ENCODE data around the gene AOX1.
"Not testable (repeated sequence)": the region's sequence is repeated elsewhere in the genome, so short reads cannot be mapped to it uniquely, and the experiment has no call there.

AOX1 gene

DNA sequence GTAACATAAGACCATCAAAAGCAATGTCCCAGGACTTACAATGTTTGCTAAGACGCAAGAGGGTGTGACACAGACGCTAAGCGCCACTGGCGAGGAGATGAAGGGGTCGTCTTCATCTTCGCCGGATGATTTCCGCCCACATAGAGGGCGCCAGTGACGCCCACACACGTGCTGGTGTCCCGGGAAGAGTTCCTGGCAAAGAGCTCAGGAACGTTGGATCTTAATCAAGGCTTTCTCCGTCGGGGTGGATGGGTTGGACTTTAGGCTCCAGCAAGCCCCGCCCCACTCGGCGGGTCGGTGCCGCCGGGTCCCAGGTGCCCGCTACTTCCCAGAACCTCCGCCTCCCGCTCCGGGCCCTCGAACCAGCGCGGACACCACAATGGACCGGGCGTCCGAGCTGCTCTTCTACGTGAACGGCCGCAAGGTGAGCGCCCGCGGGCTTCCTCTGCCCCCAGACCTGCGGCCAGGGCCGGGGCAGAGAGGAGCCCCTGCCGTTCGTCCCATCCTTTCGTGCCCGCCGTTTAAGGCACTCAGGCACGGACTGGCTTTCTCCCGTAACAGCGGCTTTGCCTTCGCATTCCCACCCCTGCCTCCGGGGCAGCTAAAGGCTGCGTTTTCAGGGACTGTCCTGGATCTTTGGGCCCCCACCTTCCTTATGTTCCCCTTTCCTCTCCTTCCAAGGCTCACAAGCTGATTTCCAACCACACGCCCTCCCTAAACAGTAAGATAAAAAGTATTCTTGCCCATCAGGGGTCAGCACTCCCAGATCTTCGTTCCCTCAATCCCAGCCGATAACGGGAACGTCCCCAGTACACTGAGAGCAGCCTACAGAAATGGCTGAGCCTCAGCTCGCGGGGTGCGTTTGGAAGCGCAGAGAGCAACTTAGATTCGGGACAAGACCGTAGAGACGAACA is at the start of gene AOX1:
TSS of gene AOX1 (plus strand) at position 285 of the 914 bp plus-strand sequence. CDS start at position 380, 95 bp downstream.
- Histone ChIP-seq H3K9ac (ENCODE audit: low read length) (peak within 1 kb of the TSS; percentile 37), H3K4me3 (ENCODE audit: low read depth, low read length) (peak within 1 kb of the TSS; percentile 62), H3K9me3 (ENCODE audit: control insufficient read depth, insufficient read depth, low read depth, low read length) (no peaks in the 10 kb centered on the region), H3K36me3 (ENCODE audit: control insufficient read depth, insufficient read depth, low read length) (no peaks in the 10 kb centered on the region), H3K27ac (ENCODE audit: low read depth, low read length) (no peak within 1 kb of the TSS), H3K4me1 (ENCODE audit: control insufficient read depth, insufficient read depth, low read length) (no peaks in the 10 kb centered on the region), H3K27me3 (ENCODE audit: control insufficient read depth, insufficient read depth, low read length) (peaks cover 12% of the 10 kb centered on the region)

DNA sequence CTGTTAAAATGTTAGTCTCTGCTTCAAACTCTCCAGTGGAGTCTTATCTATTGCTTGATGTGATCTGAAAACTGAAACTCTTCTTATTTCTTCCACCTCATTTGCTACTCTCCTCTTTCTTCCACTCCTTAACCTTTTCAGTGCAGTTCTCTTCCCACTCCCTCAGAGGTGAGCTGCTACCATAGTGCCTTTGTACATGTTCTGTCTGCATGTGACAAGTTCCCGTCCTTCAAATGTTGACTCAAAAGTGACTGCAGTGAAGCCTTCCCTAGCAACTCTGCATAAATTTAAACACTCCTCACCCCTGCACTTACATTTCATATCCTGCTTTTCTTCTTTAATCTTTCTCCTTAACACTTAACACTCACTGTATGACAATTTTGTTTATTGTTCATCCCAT is 47.7 kb upstream of the AOX1 start:
- no peaks in the 10 kb centered on the region for H3K4me1 ChIP-seq (ENCODE audit: control insufficient read depth, insufficient read depth, low read length)
- H3K27ac ChIP-seq (ENCODE audit: low read depth, low read length) = no peak overlapping the region
- H3K36me3 ChIP-seq (ENCODE audit: control insufficient read depth, insufficient read depth, low read length) = peaks cover 63% of the 10 kb centered on the region
- no peak overlapping the region for H3K4me3 ChIP-seq (ENCODE audit: low read depth, low read length)
- H3K27me3 ChIP-seq (ENCODE audit: control insufficient read depth, insufficient read depth, low read length) = no peaks in the 10 kb centered on the region
- H3K9me3 ChIP-seq (ENCODE audit: control insufficient read depth, insufficient read depth, low read depth, low read length) = no peaks in the 10 kb centered on the region
- H3K9ac ChIP-seq (ENCODE audit: low read length) = no peak overlapping the region

DNA sequence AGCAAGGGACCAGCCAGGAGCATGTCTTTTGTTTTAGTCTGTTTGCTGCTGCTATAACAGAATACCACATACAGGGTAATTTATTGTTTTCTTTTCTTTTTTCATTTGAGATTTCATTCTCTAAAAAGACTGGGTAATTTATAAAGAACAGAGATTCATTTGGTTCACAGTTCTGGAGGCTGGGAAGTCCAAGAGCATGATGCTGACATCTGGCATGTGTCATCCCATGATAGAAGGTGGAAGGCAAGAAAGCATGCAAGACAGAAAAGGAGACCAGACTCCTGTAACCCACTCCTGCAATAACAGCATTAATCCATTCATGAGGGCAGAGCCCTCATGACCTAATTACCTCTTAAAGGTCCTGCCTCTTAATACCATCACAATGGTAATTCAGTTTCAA is 45.0 kb upstream of the AOX1 start:
- Histone ChIP-seq H3K4me3 (ENCODE audit: low read depth, low read length) (no peak overlapping the region), H3K9ac (ENCODE audit: low read length) (no peak overlapping the region), H3K4me1 (ENCODE audit: control insufficient read depth, insufficient read depth, low read length) (no peaks in the 10 kb centered on the region), H3K27ac (ENCODE audit: low read depth, low read length) (no peak overlapping the region), H3K27me3 (ENCODE audit: control insufficient read depth, insufficient read depth, low read length) (no peaks in the 10 kb centered on the region), H3K9me3 (ENCODE audit: control insufficient read depth, insufficient read depth, low read depth, low read length) (0 out of 2 replicates have a peak, but pooled peaks cover 2% of the 10 kb centered on the region), H3K36me3 (ENCODE audit: control insufficient read depth, insufficient read depth, low read length) (peaks cover 71% of the 10 kb centered on the region)

DNA sequence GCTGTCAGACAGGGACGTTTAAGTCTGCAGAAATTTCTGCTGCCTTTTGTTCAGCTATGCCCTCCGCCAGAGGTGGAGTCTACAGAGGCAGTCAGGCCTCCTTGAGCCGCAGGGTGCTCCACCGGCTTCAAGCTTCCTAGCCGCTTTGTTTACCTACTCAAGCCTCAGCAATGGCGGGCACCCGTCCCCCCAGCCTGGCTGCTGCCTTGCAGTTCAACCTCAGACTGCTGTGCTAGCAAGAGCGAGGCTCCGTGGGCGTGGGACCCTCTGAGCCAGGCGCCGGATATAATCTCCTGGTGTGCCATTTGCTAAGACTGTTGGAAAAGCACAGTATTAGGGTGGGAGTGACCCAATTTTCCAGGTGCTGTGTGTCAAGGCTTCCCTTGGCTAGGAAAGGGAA is 19.2 kb upstream of the AOX1 start:
- peaks cover 13% of the 10 kb centered on the region for H3K36me3 ChIP-seq (ENCODE audit: control insufficient read depth, insufficient read depth, low read length)
- not testable (repeated sequence) for H3K9me3 ChIP-seq (ENCODE audit: control insufficient read depth, insufficient read depth, low read depth, low read length); H3K4me3 ChIP-seq (ENCODE audit: low read depth, low read length); H3K27ac ChIP-seq (ENCODE audit: low read depth, low read length); H3K4me1 ChIP-seq (ENCODE audit: control insufficient read depth, insufficient read depth, low read length); H3K27me3 ChIP-seq (ENCODE audit: control insufficient read depth, insufficient read depth, low read length); H3K9ac ChIP-seq (ENCODE audit: low read length)

DNA sequence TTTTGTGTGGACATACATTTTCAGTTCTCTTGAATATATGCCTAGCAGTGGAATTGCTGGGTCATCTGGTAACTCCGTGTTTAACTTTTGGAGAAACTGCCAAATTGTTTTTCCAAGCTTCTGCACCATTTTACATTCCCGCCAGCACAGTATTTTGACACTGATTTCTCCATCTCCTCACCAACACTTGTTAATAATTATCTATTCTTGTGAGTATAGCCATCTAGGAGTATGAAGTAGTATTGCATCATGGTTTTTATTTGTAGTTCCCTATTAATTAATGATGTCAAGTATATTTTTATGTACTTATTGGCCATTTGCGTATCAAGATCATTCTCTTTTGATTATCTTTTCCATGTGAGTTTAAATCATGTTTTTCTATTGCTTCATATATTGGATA is 17.9 kb upstream of the AOX1 start:
- Histone ChIP-seq H3K27me3 (ENCODE audit: control insufficient read depth, insufficient read depth, low read length) (no peaks in the 10 kb centered on the region), H3K27ac (ENCODE audit: low read depth, low read length) (no peak overlapping the region), H3K4me3 (ENCODE audit: low read depth, low read length) (no peak overlapping the region), H3K4me1 (ENCODE audit: control insufficient read depth, insufficient read depth, low read length) (no peaks in the 10 kb centered on the region), H3K36me3 (ENCODE audit: control insufficient read depth, insufficient read depth, low read length) (peaks cover 18% of the 10 kb centered on the region), H3K9ac (ENCODE audit: low read length) (no peak overlapping the region), H3K9me3 (ENCODE audit: control insufficient read depth, insufficient read depth, low read depth, low read length) (0 out of 2 replicates have a peak, but pooled peaks cover 6% of the 10 kb centered on the region)

DNA sequence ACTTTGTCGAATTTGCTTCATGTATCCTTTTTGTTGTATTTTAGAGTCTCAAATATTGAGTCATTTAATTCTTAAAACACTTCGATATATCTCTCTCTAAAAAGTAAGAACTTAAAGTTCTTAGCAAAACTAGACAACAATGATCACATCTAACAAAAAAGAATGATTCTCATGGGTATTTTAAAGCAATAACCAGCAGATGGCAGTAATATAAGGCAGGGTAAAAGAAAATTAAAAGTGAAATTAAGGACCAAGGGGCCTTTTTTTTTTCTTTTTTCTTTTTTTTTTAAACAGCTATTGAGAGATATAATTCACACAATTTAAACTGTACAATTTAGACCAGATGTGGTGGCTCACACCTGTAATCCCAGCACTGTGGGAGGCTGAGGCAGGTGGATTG is 9.9 kb upstream of the AOX1 start:
- H3K27me3 ChIP-seq (ENCODE audit: control insufficient read depth, insufficient read depth, low read length) = no peaks in the 10 kb centered on the region
- no peaks in the 10 kb centered on the region for H3K4me1 ChIP-seq (ENCODE audit: control insufficient read depth, insufficient read depth, low read length)
- H3K4me3 ChIP-seq (ENCODE audit: low read depth, low read length) = no peak overlapping the region
- no peak overlapping the region for H3K27ac ChIP-seq (ENCODE audit: low read depth, low read length)
- H3K9me3 ChIP-seq (ENCODE audit: control insufficient read depth, insufficient read depth, low read depth, low read length) = no peaks in the 10 kb centered on the region
- peaks cover 14% of the 10 kb centered on the region; the same call in 1 of the 2 replicates for H3K36me3 ChIP-seq (ENCODE audit: control insufficient read depth, insufficient read depth, low read length)
- H3K9ac ChIP-seq (ENCODE audit: low read length) = no peak overlapping the region

DNA sequence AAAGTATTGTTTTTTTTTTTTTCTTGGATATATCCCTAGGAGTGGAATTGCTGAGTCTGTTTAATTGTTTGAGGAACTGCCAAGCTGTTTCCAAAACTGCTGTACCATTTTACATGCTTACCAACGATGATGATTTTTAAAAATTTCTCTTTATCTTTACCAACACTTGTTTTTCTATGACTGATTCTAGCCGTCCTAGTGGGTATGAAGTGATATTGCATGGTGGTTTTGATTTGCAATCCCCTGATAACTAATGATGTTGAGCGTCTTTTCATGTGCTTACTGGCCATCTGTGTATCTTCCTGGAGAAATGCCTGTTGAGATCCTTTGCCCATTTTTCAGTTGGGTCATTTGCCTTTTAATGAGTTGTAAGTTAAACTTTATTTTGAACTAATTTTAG is 8.8 kb upstream of the AOX1 start:
- 0 out of 2 replicates have a peak, but pooled peaks cover 5% of the 10 kb centered on the region for H3K36me3 ChIP-seq (ENCODE audit: control insufficient read depth, insufficient read depth, low read length)
- H3K9ac ChIP-seq (ENCODE audit: low read length) = no peak overlapping the region
- H3K9me3 ChIP-seq (ENCODE audit: control insufficient read depth, insufficient read depth, low read depth, low read length) = no peaks in the 10 kb centered on the region
- H3K4me3 ChIP-seq (ENCODE audit: low read depth, low read length) = no peak overlapping the region
- no peaks in the 10 kb centered on the region for H3K4me1 ChIP-seq (ENCODE audit: control insufficient read depth, insufficient read depth, low read length)
- H3K27me3 ChIP-seq (ENCODE audit: control insufficient read depth, insufficient read depth, low read length) = no peaks in the 10 kb centered on the region
- no peak overlapping the region for H3K27ac ChIP-seq (ENCODE audit: low read depth, low read length)

DNA sequence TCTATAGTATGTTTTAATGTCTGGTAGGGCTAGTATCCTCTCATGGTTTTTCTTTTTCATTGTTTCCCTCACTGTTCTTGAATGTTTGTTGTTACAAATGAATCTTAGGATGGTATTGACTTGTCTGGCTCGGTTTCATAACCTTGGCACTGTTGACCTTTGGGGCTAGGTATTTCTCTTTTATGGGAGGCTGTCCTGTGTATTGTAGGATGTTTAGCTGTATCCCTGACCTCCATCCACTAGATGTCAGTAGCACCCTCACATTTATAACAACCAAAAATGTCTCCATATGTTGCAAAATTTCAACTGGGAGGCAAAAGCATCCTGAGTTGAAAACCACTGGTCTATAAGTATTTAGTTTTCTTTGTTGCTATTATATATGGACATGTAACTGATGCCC is 7.0 kb upstream of the AOX1 start:
- Histone ChIP-seq H3K27me3 (ENCODE audit: control insufficient read depth, insufficient read depth, low read length) (no peaks in the 10 kb centered on the region), H3K4me1 (ENCODE audit: control insufficient read depth, insufficient read depth, low read length) (no peaks in the 10 kb centered on the region), H3K27ac (ENCODE audit: low read depth, low read length) (no peak overlapping the region), H3K4me3 (ENCODE audit: low read depth, low read length) (no peak overlapping the region), H3K36me3 (ENCODE audit: control insufficient read depth, insufficient read depth, low read length) (0 out of 2 replicates have a peak, but pooled peaks cover 3% of the 10 kb centered on the region), H3K9ac (ENCODE audit: low read length) (no peak overlapping the region), H3K9me3 (ENCODE audit: control insufficient read depth, insufficient read depth, low read depth, low read length) (no peaks in the 10 kb centered on the region)

DNA sequence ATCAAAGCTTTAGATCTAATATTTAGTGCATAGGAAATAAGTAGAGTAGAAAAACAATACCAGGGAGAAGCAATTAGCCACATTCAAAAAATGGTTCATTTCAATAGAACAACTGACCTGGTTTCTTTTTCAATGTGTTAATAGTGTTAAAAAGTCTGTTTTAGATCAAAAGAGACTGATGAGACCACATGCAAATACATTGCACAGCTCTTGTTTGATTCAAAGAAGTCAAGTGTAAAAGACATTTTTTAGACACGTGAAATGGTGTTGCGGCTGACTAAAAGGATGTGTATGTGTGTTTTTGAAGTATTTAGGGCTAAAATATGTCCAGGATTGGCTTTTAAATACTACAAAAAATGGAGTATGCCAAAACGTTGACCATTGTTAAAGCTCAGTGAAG is 1.2 kb upstream of the AOX1 start:
- H3K9ac ChIP-seq (ENCODE audit: low read length) = no peak overlapping the region
- no peaks in the 10 kb centered on the region for H3K4me1 ChIP-seq (ENCODE audit: control insufficient read depth, insufficient read depth, low read length)
- H3K27ac ChIP-seq (ENCODE audit: low read depth, low read length) = no peak overlapping the region
- H3K36me3 ChIP-seq (ENCODE audit: control insufficient read depth, insufficient read depth, low read length) = no peaks in the 10 kb centered on the region
- no peak overlapping the region for H3K4me3 ChIP-seq (ENCODE audit: low read depth, low read length)
- no peaks in the 10 kb centered on the region for H3K9me3 ChIP-seq (ENCODE audit: control insufficient read depth, insufficient read depth, low read depth, low read length)
- H3K27me3 ChIP-seq (ENCODE audit: control insufficient read depth, insufficient read depth, low read length) = peaks cover 12% of the 10 kb centered on the region

DNA sequence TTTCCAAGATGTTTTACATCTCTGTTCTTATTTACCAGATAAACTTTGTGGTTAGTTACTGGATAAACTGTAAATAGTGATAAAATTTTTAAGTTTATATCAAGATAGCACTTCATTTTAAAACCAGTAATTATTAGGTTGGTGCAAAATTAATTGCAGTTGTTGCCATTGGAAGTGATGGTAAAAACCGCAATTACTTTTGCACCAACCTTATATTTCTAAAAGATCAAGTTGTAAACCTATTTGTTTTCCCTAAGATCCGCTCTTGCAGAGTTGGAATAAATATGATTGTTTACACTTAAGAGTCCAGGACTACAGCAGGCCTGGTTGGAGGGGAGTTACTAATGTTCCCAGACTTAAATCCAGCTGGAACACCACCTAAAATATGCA is 479 bp upstream of the AOX1 start:
- Histone ChIP-seq H3K27ac (ENCODE audit: low read depth, low read length) (no peak overlapping the region), H3K27me3 (ENCODE audit: control insufficient read depth, insufficient read depth, low read length) (peaks cover 12% of the 10 kb centered on the region), H3K9me3 (ENCODE audit: control insufficient read depth, insufficient read depth, low read depth, low read length) (no peaks in the 10 kb centered on the region), H3K4me3 (ENCODE audit: low read depth, low read length) (peak overlapping the region; percentile 62), H3K36me3 (ENCODE audit: control insufficient read depth, insufficient read depth, low read length) (no peaks in the 10 kb centered on the region), H3K4me1 (ENCODE audit: control insufficient read depth, insufficient read depth, low read length) (no peaks in the 10 kb centered on the region), H3K9ac (ENCODE audit: low read length) (no peak overlapping the region)

DNA sequence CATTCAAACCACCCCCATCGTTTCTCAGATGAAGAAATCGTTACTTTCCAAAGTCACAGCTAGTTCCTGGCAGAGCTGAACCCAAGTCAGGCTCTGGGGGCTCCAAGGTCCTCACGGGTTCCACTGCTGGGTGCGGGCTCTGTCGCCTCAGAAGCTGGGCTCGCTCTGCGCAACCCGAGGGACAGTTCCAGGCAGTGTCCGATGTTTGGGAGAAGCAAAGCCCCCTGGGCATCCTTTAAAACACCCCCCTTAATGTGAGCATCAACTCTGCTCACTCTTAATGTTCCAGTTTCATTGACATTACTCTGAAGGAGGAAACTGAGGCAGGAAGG is 796 bp downstream of the AOX1 start:
- Histone ChIP-seq H3K4me3 (ENCODE audit: low read depth, low read length) (peak overlapping the region; percentile 62), H3K27ac (ENCODE audit: low read depth, low read length) (no peak overlapping the region), H3K36me3 (ENCODE audit: control insufficient read depth, insufficient read depth, low read length) (no peaks in the 10 kb centered on the region), H3K27me3 (ENCODE audit: control insufficient read depth, insufficient read depth, low read length) (peaks cover 12% of the 10 kb centered on the region), H3K9me3 (ENCODE audit: control insufficient read depth, insufficient read depth, low read depth, low read length) (no peaks in the 10 kb centered on the region), H3K9ac (ENCODE audit: low read length) (no peak overlapping the region), H3K4me1 (ENCODE audit: control insufficient read depth, insufficient read depth, low read length) (no peaks in the 10 kb centered on the region)
